ENCODE measurements around the gene FAM161B. TPM values are rescaled to one million over a fixed set of nuclear protein-coding genes. Genes with fewer than 3 reads are reported as not detected.
"Not testable (repeated sequence)": the region's sequence is repeated elsewhere in the genome, so short reads cannot be mapped to it uniquely, and the experiment has no call there.

Gene FAM161B, protein sequence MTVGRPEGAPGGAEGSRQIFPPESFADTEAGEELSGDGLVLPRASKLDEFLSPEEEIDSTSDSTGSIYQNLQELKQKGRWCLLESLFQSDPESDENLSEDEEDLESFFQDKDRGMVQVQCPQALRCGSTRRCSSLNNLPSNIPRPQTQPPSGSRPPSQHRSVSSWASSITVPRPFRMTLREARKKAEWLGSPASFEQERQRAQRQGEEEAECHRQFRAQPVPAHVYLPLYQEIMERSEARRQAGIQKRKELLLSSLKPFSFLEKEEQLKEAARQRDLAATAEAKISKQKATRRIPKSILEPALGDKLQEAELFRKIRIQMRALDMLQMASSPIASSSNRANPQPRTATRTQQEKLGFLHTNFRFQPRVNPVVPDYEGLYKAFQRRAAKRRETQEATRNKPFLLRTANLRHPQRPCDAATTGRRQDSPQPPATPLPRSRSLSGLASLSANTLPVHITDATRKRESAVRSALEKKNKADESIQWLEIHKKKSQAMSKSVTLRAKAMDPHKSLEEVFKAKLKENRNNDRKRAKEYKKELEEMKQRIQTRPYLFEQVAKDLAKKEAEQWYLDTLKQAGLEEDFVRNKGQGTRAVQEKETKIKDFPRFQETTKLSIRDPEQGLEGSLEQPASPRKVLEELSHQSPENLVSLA
- 2.7 TPM for total RNA-seq
- long read RNA-seq, full-length matches to known transcripts = 1 of 2 reads
- long read RNA-seq, partial matches to known transcripts = 0 of 2 reads
- long read RNA-seq, other reads (novel, unspliced or antisense) = 1 of 2 reads

DNA sequence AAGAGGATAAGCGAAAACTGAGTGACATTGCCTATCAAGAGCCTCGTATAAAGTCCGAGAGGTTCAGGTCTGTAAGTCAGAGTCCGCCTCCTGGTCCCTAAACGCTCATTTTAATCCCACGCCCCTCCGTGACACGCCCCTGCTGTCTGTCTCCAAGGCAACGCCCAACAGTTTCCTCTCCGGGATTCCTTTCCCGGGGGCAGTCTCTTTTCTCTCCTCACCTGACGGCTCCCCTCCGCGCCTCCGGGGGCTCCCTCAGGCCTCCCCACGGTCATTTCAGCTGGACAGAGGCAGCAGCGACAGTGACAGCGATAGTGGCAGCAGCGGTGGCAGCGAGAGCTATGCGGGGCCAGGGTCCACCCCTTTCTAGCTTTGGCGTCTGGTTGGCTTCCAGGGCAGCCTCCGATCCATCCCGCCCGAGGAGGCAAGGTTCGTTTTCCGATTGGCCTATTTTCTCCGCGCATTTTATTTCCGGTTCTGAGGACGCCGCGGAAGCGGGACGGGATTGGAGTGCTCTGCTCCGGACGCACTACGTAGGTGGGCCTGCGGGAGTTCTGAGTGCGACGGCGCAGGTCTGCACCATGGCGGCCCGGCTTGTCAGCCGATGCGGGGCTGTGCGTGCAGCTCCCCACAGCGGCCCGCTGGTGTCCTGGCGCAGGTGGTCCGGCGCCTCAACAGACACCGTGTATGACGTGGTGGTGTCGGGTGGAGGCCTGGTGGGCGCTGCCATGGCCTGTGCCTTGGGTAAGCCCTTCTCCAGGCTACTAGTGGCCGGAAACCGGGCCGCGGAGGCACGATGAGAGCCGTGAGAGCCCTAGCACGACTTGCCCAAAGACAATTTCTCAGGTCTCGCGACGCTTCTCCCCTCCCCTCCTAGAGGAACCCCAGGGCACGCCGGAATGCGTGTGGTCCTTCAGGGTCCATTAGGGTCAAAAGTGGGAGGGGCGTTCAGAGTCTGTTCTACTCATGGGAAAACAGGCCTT lies at the start of gene FAM161B, which contains the start of gene COQ6:
Gene FAM161B (minus strand): TSS at position 343 of the 983 bp plus-strand sequence. CDS start 68 bp downstream, at position 275.
Gene COQ6 (plus strand): TSS at position 551 of the 983 bp plus-strand sequence. CDS start 31 bp downstream, at position 582.
- peak; percentile 95 for DNase-seq (ENCODE audit: low spot score)

DNA sequence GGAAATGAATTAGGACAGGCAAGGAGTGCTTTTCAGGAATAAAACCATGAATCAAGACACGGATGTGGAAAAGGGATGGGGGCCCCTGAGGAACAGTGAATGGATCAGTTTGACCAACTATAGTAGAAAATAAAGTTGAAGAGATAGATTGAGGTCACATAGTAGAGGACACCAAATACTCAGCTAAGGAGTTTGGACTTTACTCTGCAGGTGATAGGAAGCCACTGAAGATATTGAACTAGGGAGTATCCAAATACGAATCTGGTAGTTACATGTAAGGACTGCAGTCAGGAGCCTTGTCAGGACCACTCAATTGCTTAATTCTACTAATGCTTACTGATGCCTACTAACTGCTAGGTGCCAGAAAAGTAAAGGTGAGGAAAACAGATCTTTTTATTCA lies 48.8 kb upstream of the FAM161B start:
- DNase-seq (ENCODE audit: low spot score) = no peak

DNA sequence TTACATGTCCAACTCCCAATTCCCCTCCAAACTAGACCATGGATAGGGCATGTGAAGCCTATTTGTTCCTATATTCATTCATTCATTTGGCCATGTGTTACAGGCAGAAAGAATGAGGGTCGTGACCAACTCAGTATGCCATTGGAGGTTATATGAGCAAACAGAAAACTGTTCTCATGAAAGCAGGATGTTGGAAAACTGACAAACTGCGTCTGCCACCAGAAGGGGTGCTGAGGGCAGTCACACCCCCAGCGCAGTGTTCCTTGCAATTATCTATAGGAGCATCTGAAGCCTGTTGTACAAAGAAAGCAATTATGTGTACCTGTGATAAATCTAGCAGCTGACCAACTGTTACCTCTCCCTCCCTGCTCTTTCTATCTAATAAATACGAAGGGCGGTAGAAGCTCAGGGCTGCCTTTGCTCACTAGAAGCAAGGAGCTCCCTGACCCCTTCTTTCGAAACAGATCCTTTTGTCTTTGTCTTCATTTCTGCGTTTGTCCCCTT lies 48.1 kb upstream of the FAM161B start:
- DNase-seq (ENCODE audit: low spot score) = no peak

DNA sequence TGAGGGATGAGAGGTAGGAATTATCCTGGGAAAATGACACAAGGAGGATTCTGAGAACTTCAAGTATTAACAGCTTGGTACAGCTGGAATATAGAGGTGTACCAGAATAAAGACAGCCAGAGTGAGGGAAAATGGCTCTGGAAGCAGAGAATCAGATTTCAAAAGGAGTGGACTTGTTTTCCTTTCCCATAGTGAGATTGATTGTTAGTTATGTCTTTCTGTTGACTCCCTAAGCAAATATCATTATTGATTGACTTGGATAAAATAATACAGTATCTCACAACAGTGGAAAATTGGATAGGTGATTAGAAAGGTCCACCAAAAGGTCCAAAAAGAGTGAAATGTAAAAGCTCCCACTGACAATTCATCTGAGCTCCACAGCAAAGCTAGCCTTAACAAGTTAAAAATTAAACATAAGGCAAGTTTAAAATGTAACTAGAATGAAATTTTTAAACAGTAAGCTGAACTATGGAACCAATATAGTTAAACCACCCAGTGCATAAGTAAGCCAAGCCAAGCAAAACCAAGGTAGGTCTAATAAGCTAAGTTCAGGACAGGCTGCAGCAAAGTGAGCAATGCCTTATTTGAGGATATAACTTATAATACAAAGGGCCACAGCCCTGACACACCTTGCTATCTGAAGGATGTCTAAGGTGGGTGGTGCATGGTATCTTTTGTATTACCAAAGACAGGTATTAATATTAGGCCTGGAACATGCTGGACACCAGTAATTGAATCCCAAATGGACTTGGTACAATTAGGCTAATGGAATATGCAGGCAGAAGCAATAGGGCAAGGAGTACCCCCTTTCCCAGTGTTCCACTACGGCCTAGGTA lies 47.4 kb upstream of the FAM161B start:
- DNase-seq (ENCODE audit: low spot score) = no peak

DNA sequence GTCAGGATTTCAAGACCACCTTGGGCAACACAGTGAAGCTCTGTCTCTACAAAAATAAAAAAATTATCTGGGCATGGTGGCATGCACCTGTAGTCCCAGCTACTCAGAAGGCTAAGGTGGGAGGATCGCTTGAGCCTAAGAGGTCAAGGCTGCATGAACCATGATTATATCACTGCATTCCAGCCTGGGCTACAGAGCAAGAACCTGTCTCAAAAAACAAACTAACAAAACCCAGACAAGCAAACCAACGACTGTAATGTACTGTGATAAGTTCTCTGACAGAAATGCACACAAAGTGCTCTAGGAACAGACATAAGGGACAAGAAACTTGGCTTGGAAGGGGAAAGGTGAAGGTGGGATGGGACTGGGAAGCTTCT lies 46.8 kb upstream of the FAM161B start:
- DNase-seq (ENCODE audit: low spot score) = no peak

DNA sequence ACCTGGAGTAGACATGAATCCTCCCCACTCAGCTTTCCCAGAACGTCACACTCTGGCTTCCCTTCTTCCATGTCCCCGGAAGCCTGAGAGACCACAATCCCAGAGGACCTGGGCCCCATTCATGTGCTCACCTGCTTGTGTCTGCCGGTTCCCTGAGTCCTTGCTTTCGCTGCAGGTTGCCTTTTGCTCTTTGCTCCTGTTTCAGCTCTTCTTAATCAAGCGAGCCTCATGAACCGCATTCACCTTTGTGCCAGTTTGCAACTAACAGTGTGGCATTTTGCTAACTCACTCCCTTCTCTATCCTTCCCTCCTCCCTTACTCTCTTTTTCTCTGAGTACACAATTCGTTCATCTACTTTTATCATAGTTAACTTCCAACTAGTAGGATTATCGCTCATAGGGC lies 46.1 kb upstream of the FAM161B start:
- DNase-seq (ENCODE audit: low spot score) = no peak

DNA sequence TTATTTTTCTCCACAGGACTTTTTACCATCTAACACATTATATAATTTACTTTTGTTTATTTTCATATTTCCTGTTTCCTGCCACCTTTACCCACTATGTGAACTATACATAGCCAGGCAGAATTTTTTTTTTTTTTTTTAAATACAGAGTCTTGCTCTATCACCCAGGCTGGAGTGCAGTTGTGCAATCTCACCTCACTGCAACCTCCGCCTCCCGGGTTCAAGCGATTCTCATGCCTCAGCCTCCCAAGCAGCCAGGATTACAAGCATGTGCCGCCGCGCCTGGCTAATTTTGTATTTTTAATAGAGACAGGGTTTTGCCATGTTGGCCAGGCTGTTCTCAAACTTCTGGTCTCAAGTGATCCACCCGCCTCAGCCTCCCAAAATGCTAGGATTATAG lies 45.0 kb upstream of the FAM161B start:
- DNase-seq (ENCODE audit: low spot score) = not testable (repeated sequence)

DNA sequence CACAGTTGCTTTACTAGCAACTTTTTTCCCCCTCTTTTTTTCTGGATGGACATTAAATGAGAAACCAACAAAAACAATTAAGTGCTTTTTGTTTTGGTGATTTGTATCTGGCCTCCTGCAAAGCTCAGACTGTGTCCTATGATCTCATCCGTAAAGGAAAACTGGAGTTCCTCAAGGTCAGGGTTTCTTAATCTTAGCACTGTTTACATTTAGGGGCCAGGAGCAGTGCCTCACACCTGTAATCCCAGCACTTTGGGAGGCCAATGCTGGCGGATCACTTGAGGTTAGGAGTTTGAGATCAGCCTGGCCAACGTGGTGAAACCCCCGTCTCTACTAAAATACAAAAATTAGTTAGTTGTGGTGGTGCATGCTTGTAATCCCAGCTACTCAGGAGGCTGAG lies 41.2 kb upstream of the FAM161B start:
- DNase-seq (ENCODE audit: low spot score) = no peak

DNA sequence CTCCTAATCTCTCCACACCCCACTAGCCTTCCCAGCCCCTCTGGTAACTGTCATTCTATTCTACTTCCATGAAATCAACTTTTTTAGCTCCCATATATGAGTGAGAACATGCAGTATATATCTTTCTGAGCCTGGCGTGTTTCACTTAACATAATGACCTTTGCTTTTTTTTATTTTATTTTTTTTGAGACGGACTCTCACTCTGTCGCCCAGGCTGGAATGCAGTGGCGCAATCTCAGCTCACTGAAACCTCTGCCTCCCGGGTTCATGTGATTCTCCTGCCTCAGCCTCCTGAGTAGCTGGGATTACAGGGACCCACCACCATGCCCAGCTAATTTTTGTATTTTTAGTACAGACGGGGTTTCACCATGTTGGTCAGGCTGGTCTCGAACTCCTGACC lies 38.8 kb upstream of the FAM161B start:
- not testable (repeated sequence) for DNase-seq (ENCODE audit: low spot score)

DNA sequence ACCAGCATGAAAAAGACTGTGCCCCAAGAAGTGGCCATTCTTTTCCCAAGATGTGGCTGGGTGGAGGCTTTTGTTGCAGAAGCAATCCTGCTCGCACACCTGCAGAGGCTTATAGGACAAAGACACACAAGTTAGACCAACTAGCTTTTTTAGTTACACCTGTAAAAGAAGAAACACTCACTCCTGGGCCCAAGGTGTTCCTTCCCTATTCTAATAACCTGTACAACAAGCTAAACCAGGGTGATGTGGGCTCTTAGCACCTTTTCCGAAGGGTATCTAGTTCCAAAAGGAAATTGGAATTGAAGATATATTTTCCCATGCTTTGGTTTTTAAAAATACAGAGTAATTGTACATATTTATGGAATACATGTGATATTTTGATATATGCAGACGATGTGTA lies 38.2 kb upstream of the FAM161B start:
- DNase-seq (ENCODE audit: low spot score) = no peak

DNA sequence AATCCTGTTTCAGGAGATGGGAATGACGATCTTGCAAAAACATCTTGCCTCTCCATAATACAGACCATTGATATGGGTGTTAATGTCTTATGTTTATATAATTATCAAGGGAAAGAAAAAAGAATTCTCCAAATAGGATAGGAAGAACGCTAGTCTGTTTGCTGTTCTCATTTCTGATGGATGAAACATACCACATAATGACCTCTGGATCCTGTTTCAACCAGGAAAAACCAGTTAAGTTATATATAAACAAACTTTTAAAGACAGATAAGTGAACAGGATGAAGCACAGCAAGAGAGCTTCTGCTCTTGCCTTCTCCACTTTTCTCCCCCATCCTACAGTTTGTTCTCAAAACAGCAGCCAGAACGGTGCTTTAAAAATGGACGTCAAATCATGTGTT lies 28.0 kb upstream of the FAM161B start:
- DNase-seq (ENCODE audit: low spot score) = no peak

DNA sequence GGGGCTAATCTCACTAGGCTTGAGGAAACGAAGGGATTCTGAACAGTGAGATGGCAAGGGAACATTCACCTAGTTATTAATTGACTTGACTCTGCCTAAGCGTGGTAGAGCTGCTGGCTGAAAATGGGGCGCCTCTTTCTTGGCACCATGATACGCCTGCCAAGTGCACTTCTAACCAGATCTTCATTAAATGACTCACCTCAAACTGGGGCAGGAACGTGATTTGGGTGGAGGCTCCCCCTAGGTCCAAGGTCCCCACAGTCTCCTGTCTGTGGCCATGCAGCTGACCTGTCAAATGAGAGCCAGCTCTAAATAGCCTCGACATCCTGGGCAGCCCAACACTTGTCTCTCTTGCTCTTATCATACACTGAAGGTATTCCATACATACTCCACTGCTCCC lies 26.2 kb upstream of the FAM161B start:
- no peak for DNase-seq (ENCODE audit: low spot score)

DNA sequence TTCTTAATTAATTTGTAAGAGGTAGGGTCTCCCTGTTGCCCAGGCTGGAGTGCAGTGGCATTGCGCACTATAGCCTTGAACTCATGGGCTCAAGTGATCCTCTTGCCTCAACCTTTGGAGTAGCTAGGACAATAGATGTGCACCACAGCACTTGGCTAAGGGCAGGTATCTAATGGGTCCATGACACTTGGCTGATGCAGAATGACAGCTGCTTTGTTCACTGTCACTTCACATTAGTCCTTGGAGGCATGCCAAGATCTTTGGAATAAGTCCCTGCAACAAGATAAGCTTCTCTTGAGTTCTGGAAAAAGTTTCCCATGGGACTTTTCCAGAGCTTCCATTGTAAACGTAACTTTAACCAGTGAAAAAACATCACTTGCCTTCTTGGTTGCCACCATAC lies 23.6 kb upstream of the FAM161B start:
- no peak for DNase-seq (ENCODE audit: low spot score)

DNA sequence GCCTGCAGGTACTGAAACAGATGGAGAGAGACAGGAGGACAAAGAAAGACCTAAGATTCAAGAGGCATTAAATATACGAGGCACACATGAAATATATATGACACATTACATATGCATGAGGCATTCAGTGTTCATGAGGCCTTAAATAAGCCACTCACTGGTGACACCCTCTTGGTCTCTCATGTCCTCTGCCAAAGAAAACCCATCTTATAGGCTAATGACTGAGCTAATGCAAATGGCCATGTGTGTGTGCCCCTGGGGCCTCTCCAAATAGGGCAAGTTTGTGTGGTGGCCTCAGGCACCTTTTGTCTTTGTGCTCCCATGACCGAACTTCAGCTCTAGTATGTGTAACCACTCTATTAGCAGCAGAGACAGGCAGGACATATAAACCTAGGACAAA lies 19.0 kb upstream of the FAM161B start:
- no peak for DNase-seq (ENCODE audit: low spot score)

DNA sequence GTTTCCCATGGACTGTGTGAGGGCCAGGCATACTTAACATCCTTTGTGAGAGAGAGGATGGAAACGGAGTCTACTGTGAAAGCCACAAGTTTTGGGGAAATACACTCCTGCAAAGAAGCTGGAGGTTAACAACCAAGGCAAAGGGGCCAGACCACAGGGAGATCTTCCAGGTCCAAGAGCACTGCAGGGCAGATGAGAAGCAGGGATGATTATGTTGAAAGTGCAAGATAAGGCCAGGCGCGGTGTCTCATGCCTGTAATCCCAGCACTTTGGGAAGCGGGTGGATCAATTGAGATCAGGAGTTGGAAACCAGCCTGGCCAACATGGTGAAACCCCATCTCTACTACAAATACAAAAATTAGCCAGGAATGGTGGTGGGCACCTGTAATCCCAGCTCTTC lies 15.3 kb upstream of the FAM161B start:
- DNase-seq (ENCODE audit: low spot score) = no peak

DNA sequence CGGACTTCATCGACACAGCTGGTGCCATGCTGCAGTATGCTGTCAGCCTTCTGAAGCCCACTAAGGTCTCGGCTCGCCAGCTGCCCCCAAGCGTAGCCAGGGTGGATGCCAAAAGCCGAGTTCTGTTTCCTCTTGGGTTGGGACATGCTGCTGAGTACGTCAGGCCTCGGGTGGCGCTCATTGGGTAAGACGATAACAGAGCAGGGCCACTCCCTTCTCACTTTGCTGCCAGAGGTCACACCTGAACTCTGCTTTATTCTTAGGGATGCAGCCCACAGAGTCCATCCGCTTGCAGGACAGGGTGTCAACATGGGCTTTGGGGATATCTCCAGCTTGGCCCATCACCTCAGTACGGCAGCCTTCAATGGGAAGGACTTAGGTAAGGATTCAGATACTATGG lies 11.3 kb upstream of the FAM161B start:
- DNase-seq (ENCODE audit: low spot score) = no peak

DNA sequence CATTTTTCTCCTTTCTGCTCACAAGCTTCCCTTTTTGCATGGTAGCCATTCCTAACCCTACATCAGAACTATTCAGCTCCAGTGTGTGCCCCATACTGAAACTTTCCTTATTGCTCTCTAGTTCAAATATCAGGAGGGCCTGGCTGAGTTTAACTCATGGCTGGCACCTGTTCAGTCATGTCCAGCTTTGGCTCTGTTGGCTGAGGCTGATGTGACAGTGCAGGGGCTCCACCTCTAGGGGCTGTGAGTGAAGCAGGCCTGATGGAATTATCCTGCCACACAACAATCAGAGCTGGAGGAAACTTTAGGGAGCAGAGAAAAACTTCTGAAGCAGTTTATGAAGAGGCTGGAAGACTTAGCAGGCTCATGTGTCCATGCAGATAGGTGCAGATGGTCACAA lies 8.7 kb upstream of the FAM161B start:
- no peak for DNase-seq (ENCODE audit: low spot score)

DNA sequence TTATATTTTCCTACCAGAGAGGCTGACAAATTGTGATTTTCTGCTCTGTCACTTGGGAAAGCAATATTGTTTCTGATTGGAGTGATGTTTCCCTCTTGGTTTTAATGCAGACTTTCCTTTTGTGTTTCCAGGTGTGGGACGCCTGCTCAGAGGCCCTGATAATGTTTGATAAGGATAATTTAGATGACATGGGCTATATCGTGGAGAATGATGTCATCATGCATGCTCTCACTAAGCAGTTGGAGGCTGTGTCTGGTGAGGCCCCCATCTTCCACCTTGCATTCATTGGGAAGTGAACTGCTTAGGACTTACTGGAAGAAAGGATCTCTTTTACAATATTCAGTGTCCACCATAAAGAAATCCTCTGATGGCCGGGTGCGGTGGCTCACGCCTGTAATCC lies 5.8 kb upstream of the FAM161B start:
- DNase-seq (ENCODE audit: low spot score) = no peak

DNA sequence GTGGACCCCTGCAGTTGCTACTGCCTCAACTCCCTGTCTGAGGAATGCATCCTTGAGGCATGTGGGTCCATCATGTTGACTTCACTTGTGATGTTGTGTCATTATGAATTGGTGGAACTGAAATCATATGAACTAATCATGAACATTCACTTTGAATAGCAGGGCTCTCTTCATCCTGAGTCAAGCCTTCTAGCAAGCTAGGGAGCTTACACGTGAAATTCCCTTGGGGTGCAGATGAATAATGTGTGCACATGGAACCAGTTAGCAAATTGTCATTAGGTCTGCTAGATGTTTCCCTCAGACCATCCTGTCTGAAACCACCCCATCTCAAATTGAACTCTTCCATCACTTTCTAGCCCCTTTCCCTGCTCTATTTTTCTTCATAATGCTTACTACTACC lies 3.8 kb upstream of the FAM161B start:
- no peak for DNase-seq (ENCODE audit: low spot score)

DNA sequence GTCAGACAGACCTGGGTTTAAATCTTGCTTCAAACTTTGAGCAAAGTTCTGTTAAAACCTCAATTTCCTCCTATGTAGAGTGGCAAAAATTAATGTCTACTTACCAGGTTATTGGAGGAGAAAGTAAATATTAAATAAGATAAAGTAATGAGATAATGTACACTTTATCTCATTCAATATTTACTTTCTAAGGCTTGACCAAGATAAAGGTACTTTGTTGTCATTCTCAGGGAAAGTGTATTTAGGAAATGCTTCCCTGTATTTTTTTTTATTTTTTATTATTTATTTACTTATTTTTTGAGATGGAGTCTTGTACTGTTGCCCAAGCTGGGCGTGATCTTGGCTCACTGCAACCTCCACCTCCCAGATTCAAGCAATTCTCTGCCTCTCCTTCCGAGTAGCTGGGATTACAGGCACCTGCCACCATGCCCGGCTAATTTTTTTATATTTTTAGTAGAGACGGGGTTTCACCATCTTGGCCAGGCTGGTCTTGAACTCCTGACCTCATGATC lies 4.7 kb downstream of the FAM161B start:
- no peak for DNase-seq (ENCODE audit: low spot score)
